SK-N-SH treated with all-trans-retinoic acid at 6 μM for 48 hours (cell line): Measurements from ENCODE around the gene PRR29.

ENCODE experiments used
- ATAC-seq: fragments of 200-7000 bp; cut with Tn5 transposase; 3 replicates; pipeline ENCODE4 v1.9.1; 2020; ENCODE audit warnings: mild to moderate bottlenecking, moderate library complexity
- ARNTL ChIP-seq: fragments of 450-650 bp; formaldehyde crosslinking; IDR thresholded peaks from 2 replicates; pipeline ENCODE4 v1.5.0; 2020; ENCODE audit warnings: low read depth, mild to moderate bottlenecking, moderate library complexity, borderline replicate concordance
- CREB5 ChIP-seq: fragments of 250-450 bp; sonication (Bioruptor Pico); IDR thresholded peaks from 2 replicates; pipeline ENCODE4 v1.5.1; 2020; ENCODE audit warnings: low read depth, mild to moderate bottlenecking, moderate library complexity
- CSDC2 ChIP-seq: fragments of 250-450 bp; sonication (Bioruptor Pico); IDR thresholded peaks from 2 replicates; pipeline ENCODE4 v1.5.0; 2020; ENCODE audit warnings: mild to moderate bottlenecking, moderate library complexity
- CSRNP3 ChIP-seq: fragments of 250-450 bp; sonication (Bioruptor Pico); IDR thresholded peaks from 2 replicates; pipeline ENCODE4 v1.5.1; 2021; ENCODE audit warnings: mild to moderate bottlenecking, moderate library complexity
- ESRRG ChIP-seq: fragments of 250-450 bp; sonication (Bioruptor Pico); IDR thresholded peaks from 2 replicates; pipeline ENCODE4 v1.6.1; 2021; ENCODE audit warnings: mild to moderate bottlenecking
- GLIS3 ChIP-seq: fragments of 250-450 bp; sonication (Bioruptor Pico); IDR thresholded peaks from 2 replicates; pipeline ENCODE4 v1.5.0; 2020; ENCODE audit warnings: mild to moderate bottlenecking, moderate library complexity
- ISL1 ChIP-seq: fragments of 250-450 bp; sonication (Bioruptor Pico); IDR thresholded peaks from 2 replicates; pipeline ENCODE4 v2.1.2; 2022; ENCODE audit warnings: mild to moderate bottlenecking, moderate library complexity
- OSR1 ChIP-seq: fragments of 250-450 bp; sonication (Bioruptor Pico); IDR thresholded peaks from 2 replicates; pipeline ENCODE4 v1.8.0; 2022; ENCODE audit warnings: moderate library complexity, mild to moderate bottlenecking, inconsistent platforms
- PATZ1 ChIP-seq: fragments of 250-450 bp; sonication (Bioruptor Pico); IDR thresholded peaks from 2 replicates; pipeline ENCODE4 v1.8.0; 2020; ENCODE audit warnings: mild to moderate bottlenecking, moderate library complexity, borderline replicate concordance
- POU6F1 ChIP-seq: fragments of 250-450 bp; sonication (Bioruptor Pico); IDR thresholded peaks from 2 replicates; pipeline ENCODE4 v1.8.0; 2021; ENCODE audit warnings: low read depth, mild to moderate bottlenecking, moderate library complexity, borderline replicate concordance
- PPARA ChIP-seq: fragments of 250-450 bp; sonication (Bioruptor Pico); IDR thresholded peaks from 2 replicates; pipeline ENCODE4 v1.5.0; 2020; ENCODE audit warnings: mild to moderate bottlenecking, borderline replicate concordance
- RARB ChIP-seq: fragments of 250-450 bp; sonication (Bioruptor Pico); IDR thresholded peaks from 2 replicates; pipeline ENCODE4 v1.8.0; 2021; ENCODE audit warnings: mild to moderate bottlenecking, moderate library complexity
- TOX ChIP-seq: fragments of 250-450 bp; sonication (Bioruptor Pico); IDR thresholded peaks from 2 replicates; pipeline ENCODE4 v1.8.0; 2021; ENCODE audit warnings: mild to moderate bottlenecking, moderate library complexity, borderline replicate concordance
- TSHZ2 ChIP-seq: fragments of 250-450 bp; sonication (Bioruptor Pico); IDR thresholded peaks from 2 replicates; pipeline ENCODE4 v1.5.0; 2020; ENCODE audit warnings: mild to moderate bottlenecking, moderate library complexity
- ZC3H10 ChIP-seq: fragments of 250-450 bp; sonication (Bioruptor Pico); IDR thresholded peaks from 2 replicates; pipeline ENCODE4 v1.5.1; 2021; ENCODE audit warnings: mild to moderate bottlenecking, moderate library complexity
- ZFP3 ChIP-seq: fragments of 250-450 bp; sonication (Bioruptor Pico); IDR thresholded peaks from 2 replicates; pipeline ENCODE4 v1.5.0; 2020; ENCODE audit warnings: mild to moderate bottlenecking, moderate library complexity
- ZFP30 ChIP-seq: fragments of 450-650 bp; formaldehyde crosslinking; IDR thresholded peaks from 2 replicates; pipeline ENCODE4 v1.5.0; 2022; ENCODE audit warnings: mild to moderate bottlenecking, moderate library complexity
- ZNF565 ChIP-seq: fragments of 450-650 bp; formaldehyde crosslinking; conservative IDR thresholded peaks from 2 replicates; pipeline ENCODE4 v1.5.0; 2020; ENCODE audit warnings: low read depth, mild to moderate bottlenecking, moderate library complexity
- ZNF70 ChIP-seq: fragments of 450-650 bp; formaldehyde crosslinking; IDR thresholded peaks from 2 replicates; pipeline ENCODE4 v1.5.0; 2020; ENCODE audit warnings: mild to moderate bottlenecking, moderate library complexity
- ZNF8 ChIP-seq: fragments of 450-650 bp; formaldehyde crosslinking; IDR thresholded peaks from 2 replicates; pipeline ENCODE4 v1.5.0; 2020; ENCODE audit warnings: mild to moderate bottlenecking, moderate library complexity

PRR29 gene

GRCh38 chr17:63998050-63998720 is at the start of gene PRR29:
TSS of gene PRR29 (plus strand) at chr17:63998351. CDS start at chr17:63998365, 14 bp downstream.
- no peak for TF ChIP-seq CREB5
- no peak for TF ChIP-seq PPARA (CRISPR knock-in tag)
- no peak for TF ChIP-seq ZFP3 (CRISPR knock-in tag)
- no peak for TF ChIP-seq ZNF565 (CRISPR knock-in tag)
- peak; percentile 58; the same call in 1 of the 2 replicates for TF ChIP-seq PATZ1 (CRISPR knock-in tag)
- peak; percentile 27; the same call in 1 of the 2 replicates for TF ChIP-seq ZNF70 (CRISPR knock-in tag)
- TF ChIP-seq GLIS3 (CRISPR knock-in tag), result no peak
- peak; percentile 95 for ATAC-seq

- TF ChIP-seq PPARA (CRISPR knock-in tag) (no peak), ISL1 (no peak)
- no peak for ATAC-seq
Observed at GRCh38 chr17:63948521-63948920, 49.6 kb upstream of the PRR29 start.

- no peak for ATAC-seq
- TF ChIP-seq OSR1 (CRISPR knock-in tag) (no peak), ZNF565 (CRISPR knock-in tag) (no peak), GLIS3 (CRISPR knock-in tag) (no peak), CSDC2 (CRISPR knock-in tag) (no peak), CSRNP3 (no peak), RARB (no peak), ZFP3 (CRISPR knock-in tag) (no peak), ZFP30 (CRISPR knock-in tag) (no peak), POU6F1 (CRISPR knock-in tag) (no peak), CREB5 (no peak), ZNF8 (no peak), ZC3H10 (CRISPR knock-in tag) (no peak), TSHZ2 (CRISPR knock-in tag) (no peak), ESRRG (no peak), ISL1 (no peak), PPARA (CRISPR knock-in tag) (no peak), ZNF70 (CRISPR knock-in tag) (no peak), ARNTL (no peak), TOX (CRISPR knock-in tag) (no peak)
Observed at GRCh38 chr17:63949576-63950250, 48.4 kb upstream of the PRR29 start.
